Right atrium auricular region (tissue), 2 donors: ENCODE data around the gene GNG7. TPM values are rescaled to one million over a fixed set of nuclear protein-coding genes. Genes with fewer than 3 reads are reported as not detected.

Experiments used
- DNase-seq: peaks from one replicate; pipeline ENCODE4 v3.0.0-alpha.2; 2019; ENCODE audit warnings: low spot score
- H3K27ac ChIP-seq, 2 donors: fragments of 200-600 bp; sonication (generic); 1 replicate in 1 of 2; 2 replicates in 1 of 2; pipeline ENCODE4 v1.5.1; 2016 to 2019
- H3K27me3 ChIP-seq, 2 donors: fragments of 200-600 bp; sonication (generic); one replicate each; pipeline versions ENCODE4 v1.5.1 to v1.6.0; 2017 to 2019
- H3K36me3 ChIP-seq: fragments of 200-600 bp; sonication (generic); one replicate; pipeline ENCODE4 v1.5.1; 2016
- H3K4me1 ChIP-seq, 2 donors: fragments of 200-600 bp; sonication (generic); one replicate each; pipeline versions ENCODE4 v1.5.1 to v1.6.0; 2017 to 2019
- H3K4me3 ChIP-seq, 2 donors: fragments of 200-600 bp; sonication (generic); 1 replicate in 1 of 2; 2 replicates in 1 of 2; pipeline ENCODE4 v1.5.1; 2017 to 2019; ENCODE audit warnings: mild to moderate bottlenecking in 1 of 2, moderate library complexity in 1 of 2
- H3K9me3 ChIP-seq, 2 donors: fragments of 200-600 bp; sonication (generic); one replicate each; pipeline ENCODE4 v1.5.1; 2019
- CTCF ChIP-seq, 2 donors: fragments of 200-600 bp; sonication (generic); IDR thresholded peaks; one replicate each; pipeline ENCODE4 v1.5.1; 2019; ENCODE audit warnings: antibody characterized with exemption in 2 of 2
- total RNA-seq, 2 donors: library from RNA; depleted of rRNA; stranded (reverse); fragments of >200 nt; gene quantifications; one replicate each; pipeline ENCODE4 v1.1.0, GENCODE V29; 2016

GNG7 gene
- total RNA-seq, 2 donors from 2014 or later, result 18.0 to 22.8 TPM

GRCh38 chr19:2528675-2529101 lies 173.8 kb downstream of the GNG7 start:
- peaks cover 0 to 4% of the 10 kb centered on the region in 2 donors for H3K9me3 ChIP-seq
- no peak overlapping the region for H3K4me3 ChIP-seq
- no peaks in the 10 kb centered on the region for H3K27me3 ChIP-seq
- no peaks in the 10 kb centered on the region for H3K36me3 ChIP-seq
- H3K27ac ChIP-seq, result no peak overlapping the region
- DNase-seq, result no peak
- peaks cover 0 to 23% of the 10 kb centered on the region in 2 donors for H3K4me1 ChIP-seq
- TF ChIP-seq CTCF (IDR thresholded peaks at IDR 0.05), result no peak

GRCh38 chr19:2527686-2528085 lies 174.8 kb downstream of the GNG7 start:
- Histone ChIP-seq H3K4me1 (peaks cover 0 to 20% of the 10 kb centered on the region in 2 donors), H3K9me3 (peaks cover 0 to 4% of the 10 kb centered on the region in 2 donors), H3K4me3 (no peak overlapping the region), H3K36me3 (no peaks in the 10 kb centered on the region), H3K27me3 (no peaks in the 10 kb centered on the region), H3K27ac (no peak overlapping the region)
- DNase-seq, result no peak
- no peak for TF ChIP-seq CTCF (IDR thresholded peaks at IDR 0.05)

- H3K9me3 ChIP-seq, result peaks cover 0 to 1% of the 10 kb centered on the region in 2 donors
- H3K27ac ChIP-seq, result no peak overlapping the region
- no peak overlapping the region for H3K4me3 ChIP-seq
- H3K27me3 ChIP-seq, result no peaks in the 10 kb centered on the region
- DNase-seq, result no peak
- no peak for TF ChIP-seq CTCF (IDR thresholded peaks at IDR 0.05)
- peaks cover 0 to 20% of the 10 kb centered on the region in 2 donors for H3K4me1 ChIP-seq
- H3K36me3 ChIP-seq, result no peaks in the 10 kb centered on the region
These were observed 175.3 kb downstream of the GNG7 start for GRCh38 chr19:2527171-2527570.

- H3K4me1 ChIP-seq, result peaks cover 0 to 24% of the 10 kb centered on the region in 2 donors
- H3K27me3 ChIP-seq, result no peaks in the 10 kb centered on the region
- no peak for DNase-seq
- H3K4me3 ChIP-seq, result peak overlapping the region in 1 of 2 donors; percentile 29
- no peaks in the 10 kb centered on the region for H3K36me3 ChIP-seq
- no peaks in the 10 kb centered on the region for H3K9me3 ChIP-seq
- peak overlapping the region; percentile 39 to 45 for H3K27ac ChIP-seq
- TF ChIP-seq CTCF (IDR thresholded peaks at IDR 0.05), result no peak
These were observed 177.4 kb downstream of the GNG7 start for GRCh38 chr19:2524840-2525723.

- H3K4me3 ChIP-seq, result no peak overlapping the region
- DNase-seq, result no peak
These were observed 178.1 kb downstream of the GNG7 start for GRCh38 chr19:2524361-2524839.

More at GRCh38 chr19:2524361-2524839, 178.1 kb downstream of the GNG7 start:
- H3K4me1 ChIP-seq, result peaks cover 0 to 24% of the 10 kb centered on the region in 2 donors
- no peaks in the 10 kb centered on the region for H3K36me3 ChIP-seq
- H3K27ac ChIP-seq, result no peak overlapping the region
- H3K9me3 ChIP-seq, result no peaks in the 10 kb centered on the region
- H3K27me3 ChIP-seq, result no peaks in the 10 kb centered on the region
- no peak for TF ChIP-seq CTCF (IDR thresholded peaks at IDR 0.05)
